Large intestine (tissue), 3 donors: ENCODE measurements around the gene CTNNA2. TPM values are rescaled to one million over a fixed set of nuclear protein-coding genes. Genes with fewer than 3 reads are reported as not detected.

ENCODE experiments used
- DNase-seq, 2 donors: peaks; one replicate each; pipeline versions ENCODE4 v3.0.0 to v3.0.0-alpha.2; 2013
- H3K27ac ChIP-seq: one replicate; pipeline ENCODE4 v1.5.1; 2013; ENCODE audit warnings: low read length
- H3K27me3 ChIP-seq: 2 replicates; pipeline ENCODE4 v1.6.1; 2013; ENCODE audit warnings: low read length; ENCODE audit not compliant: control insufficient read depth, insufficient read depth
- H3K36me3 ChIP-seq: 2 replicates; pipeline ENCODE4 v1.6.1; 2013; ENCODE audit warnings: low read length; ENCODE audit not compliant: control insufficient read depth, insufficient read depth
- H3K4me1 ChIP-seq: one replicate; pipeline ENCODE4 v1.6.1; 2013; ENCODE audit warnings: low read length; ENCODE audit not compliant: control insufficient read depth, insufficient read depth
- H3K4me3 ChIP-seq: one replicate; pipeline ENCODE4 v1.5.1; 2013; ENCODE audit warnings: low read length
- H3K9me3 ChIP-seq: one replicate; pipeline ENCODE4 v1.6.1; 2013; ENCODE audit warnings: mild to moderate bottlenecking, low read depth, low read length, moderate library complexity; ENCODE audit not compliant: control insufficient read depth
- WGBS: methylation state at CpG from one replicate; pipeline ENCODE4 v1.1.5; 2013; ENCODE audit warnings: low lambda C conversion rate; ENCODE audit not compliant: insufficient coverage; 5-methylcytosine and 5-hydroxymethylcytosine counted together
- polyA plus RNA-seq: library from polyadenylated mRNA; unstranded; fragments of 120-200 nt; gene quantifications from one replicate; pipeline ENCODE4 v1.2.1, GENCODE V29; 2013

CTNNA2 gene
- polyA plus RNA-seq, 1 donor, result 7.5 TPM

DNA sequence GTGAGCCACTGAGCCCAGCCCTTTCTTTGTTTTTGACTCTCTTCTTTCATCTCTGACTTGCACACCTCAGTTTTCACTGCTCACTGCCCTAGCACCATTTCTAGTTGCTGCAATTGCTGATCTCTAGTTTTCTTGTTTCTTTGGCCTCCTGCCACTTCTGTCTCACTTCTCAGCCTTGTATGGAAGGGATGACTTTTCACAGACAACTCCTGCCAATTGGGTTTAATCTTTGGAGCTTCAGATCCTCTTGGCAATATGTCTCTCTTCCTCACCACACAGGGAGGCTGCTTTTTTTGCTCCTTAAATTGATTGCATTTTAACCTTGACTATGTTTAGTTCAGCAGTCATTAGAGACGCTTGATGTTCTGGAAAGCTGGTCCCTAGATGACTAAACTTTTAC lies 323.1 kb downstream of the CTNNA2 start:
- Histone ChIP-seq H3K36me3 (no peaks in the 10 kb centered on the region), H3K4me3 (no peak overlapping the region), H3K9me3 (no peaks in the 10 kb centered on the region), H3K27ac (no peak overlapping the region), H3K4me1 (no peaks in the 10 kb centered on the region), H3K27me3 (no peaks in the 10 kb centered on the region)
- DNase-seq, result no peak
- 100% methylated on average over 1 of the region's 1 CpG for WGBS

DNA sequence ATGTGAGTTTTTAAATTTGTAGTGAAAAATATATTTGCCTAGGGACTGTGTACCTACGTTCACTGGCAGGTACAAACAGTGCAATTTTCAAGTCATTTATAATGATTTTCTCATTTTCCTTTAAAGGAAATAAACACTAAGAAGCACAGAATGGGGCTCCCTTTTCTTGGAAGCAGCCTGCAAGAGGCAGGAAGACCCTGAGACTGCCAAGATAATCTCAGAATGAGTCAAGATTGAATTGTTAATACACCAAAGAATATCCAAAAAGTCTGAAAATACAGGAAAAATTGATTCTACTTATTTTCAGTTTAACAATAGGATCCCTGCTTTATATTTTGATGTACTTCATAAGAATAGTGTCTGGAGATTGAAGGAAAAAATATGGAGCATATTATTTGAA lies 331.2 kb downstream of the CTNNA2 start:
- no peaks in the 10 kb centered on the region for H3K36me3 ChIP-seq
- H3K4me3 ChIP-seq, result no peak overlapping the region
- no peaks in the 10 kb centered on the region for H3K27me3 ChIP-seq
- H3K27ac ChIP-seq, result no peak overlapping the region
- H3K4me1 ChIP-seq, result no peaks in the 10 kb centered on the region
- no peak for DNase-seq
- H3K9me3 ChIP-seq, result no peaks in the 10 kb centered on the region
- 67% methylated on average over 1 of the region's 1 CpG for WGBS

DNA sequence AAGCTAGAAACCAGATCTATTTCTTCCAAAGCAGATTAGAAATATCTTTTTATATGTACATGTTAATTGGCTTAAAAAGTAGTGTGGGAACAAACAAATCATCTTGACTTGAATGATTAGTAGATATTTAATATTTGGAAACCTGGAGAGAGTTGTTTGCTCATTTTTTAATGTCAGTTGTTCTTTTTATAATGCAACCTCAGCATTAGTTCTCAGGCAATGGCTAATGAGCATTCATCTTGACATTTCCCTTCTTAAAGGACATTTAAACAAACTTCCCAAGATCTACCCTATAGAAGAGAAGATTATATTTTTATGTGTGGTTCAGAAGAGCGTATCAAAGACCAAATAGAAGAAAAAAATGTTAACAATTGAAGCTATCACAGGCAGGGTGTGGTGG lies 334.0 kb downstream of the CTNNA2 start:
- H3K27me3 ChIP-seq, result no peaks in the 10 kb centered on the region

DNA sequence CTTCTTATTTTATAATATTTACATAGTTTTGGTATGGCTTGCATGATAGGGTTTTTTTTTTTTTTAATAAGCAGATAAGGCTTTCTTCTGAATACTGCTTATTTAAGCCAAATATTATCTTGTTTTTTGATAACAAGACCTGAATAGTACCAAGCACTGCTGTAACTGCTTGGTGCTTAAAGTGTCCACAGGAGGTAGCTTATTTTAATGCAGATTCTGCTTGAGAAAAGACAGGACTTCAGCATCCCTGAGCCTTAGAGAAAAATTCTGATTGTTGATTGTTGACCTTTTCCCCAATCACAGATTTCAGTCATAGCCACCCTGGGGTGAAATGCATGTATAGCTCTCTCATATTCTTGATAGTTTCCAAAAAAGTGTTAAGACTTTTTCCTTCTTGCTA lies 336.4 kb downstream of the CTNNA2 start:
- no peak for DNase-seq
- no peak overlapping the region for H3K27ac ChIP-seq
- H3K27me3 ChIP-seq, result no peaks in the 10 kb centered on the region
- no peaks in the 10 kb centered on the region for H3K4me1 ChIP-seq
- H3K36me3 ChIP-seq, result no peaks in the 10 kb centered on the region
- no peaks in the 10 kb centered on the region for H3K9me3 ChIP-seq
- H3K4me3 ChIP-seq, result no peak overlapping the region

More for the DNA sequence above, 334.0 kb downstream of the CTNNA2 start:
- 100% methylated on average over 1 of the region's 1 CpG for WGBS
- Histone ChIP-seq H3K4me1 (no peaks in the 10 kb centered on the region), H3K27ac (no peak overlapping the region), H3K36me3 (no peaks in the 10 kb centered on the region), H3K9me3 (no peaks in the 10 kb centered on the region), H3K4me3 (no peak overlapping the region)
- no peak for DNase-seq

DNA sequence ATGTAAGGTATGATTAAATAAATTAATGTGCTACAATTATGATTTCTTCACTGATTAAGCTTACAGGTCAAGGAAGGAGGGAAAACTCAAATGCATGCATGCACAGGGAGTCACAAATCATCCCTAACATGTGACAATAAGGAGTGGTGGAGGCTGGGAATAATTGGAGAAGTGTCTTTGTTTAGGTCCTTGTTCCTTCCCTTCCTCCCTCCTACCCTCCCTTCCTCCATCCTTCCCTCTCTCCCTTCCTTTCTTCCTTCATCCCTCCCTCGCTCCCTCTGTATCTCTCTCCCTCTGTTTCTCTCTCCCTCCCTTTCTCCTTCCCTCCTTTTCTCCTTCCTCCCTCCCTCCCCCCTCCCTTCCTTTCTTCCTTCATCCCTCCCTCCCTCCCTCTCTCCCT lies 337.1 kb downstream of the CTNNA2 start:
- Histone ChIP-seq H3K27me3 (no peaks in the 10 kb centered on the region), H3K4me1 (no peaks in the 10 kb centered on the region), H3K4me3 (no peak overlapping the region), H3K36me3 (no peaks in the 10 kb centered on the region), H3K27ac (no peak overlapping the region), H3K9me3 (no peaks in the 10 kb centered on the region)
- DNase-seq, result no peak
- 100% methylated on average over 1 of the region's 1 CpG for WGBS

DNA sequence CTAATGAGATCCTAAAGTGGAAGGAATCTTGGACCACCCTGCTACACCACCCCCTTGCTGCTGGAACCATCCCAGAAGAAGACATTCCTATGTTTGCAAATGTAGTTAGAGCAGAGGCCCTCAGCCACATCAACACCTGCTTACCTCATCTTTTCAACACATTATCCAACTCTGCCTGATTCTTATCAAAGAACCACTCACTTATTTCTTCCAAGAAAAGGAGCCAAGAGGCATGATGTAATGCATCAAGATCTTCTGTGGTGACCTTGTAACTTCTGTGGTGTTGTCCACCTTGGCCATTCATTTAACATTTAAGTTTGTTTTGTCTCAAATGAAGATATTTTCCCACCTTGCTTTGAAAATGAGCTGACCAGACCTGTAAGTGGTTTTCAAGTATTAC lies 338.1 kb downstream of the CTNNA2 start:
- no peak for DNase-seq
- Histone ChIP-seq H3K27ac (no peak overlapping the region), H3K9me3 (no peaks in the 10 kb centered on the region), H3K4me1 (no peaks in the 10 kb centered on the region), H3K4me3 (no peak overlapping the region), H3K36me3 (no peaks in the 10 kb centered on the region), H3K27me3 (no peaks in the 10 kb centered on the region)

DNA sequence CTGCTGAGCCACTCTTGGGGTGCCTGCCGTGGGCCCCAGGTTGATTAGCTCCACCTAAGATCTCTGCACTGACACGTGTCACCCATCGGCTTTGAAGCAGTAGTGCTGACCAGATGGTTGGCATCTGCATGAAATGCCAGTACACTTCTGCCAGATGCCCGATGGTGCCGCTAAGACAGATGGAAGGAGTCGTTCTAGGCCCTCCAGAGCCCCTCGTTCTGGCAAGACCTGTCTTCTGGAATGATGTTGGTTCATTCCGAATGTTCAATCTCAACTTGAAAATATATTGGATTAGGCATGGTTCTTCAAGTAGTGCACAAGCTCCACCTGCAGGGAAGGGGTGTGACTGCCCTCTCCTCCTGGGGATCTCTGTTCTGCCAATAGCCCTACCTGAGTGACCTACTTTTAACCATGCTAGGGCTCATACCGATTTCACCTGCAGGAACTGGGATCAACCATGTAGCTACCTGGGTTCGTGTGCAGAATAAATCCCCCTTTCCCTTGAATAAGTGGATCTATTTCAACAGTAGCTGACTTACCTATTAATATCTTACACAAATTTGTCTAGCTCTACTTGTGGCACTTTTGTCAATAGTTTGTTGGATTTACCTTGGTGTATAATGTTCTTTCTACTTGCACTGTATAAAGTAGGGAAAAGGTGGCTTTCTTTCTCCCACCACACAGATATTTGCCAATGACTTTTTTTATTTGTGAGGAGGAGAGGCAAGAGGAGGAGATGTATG lies 342.6 kb downstream of the CTNNA2 start:
- 20% methylated on average over 1 of the region's 10 CpGs for WGBS
- no peaks in the 10 kb centered on the region for H3K9me3 ChIP-seq
- H3K4me1 ChIP-seq, result no peaks in the 10 kb centered on the region
- H3K36me3 ChIP-seq, result no peaks in the 10 kb centered on the region
- H3K27ac ChIP-seq, result no peak overlapping the region
- H3K4me3 ChIP-seq, result no peak overlapping the region
- DNase-seq, result no peak
- H3K27me3 ChIP-seq, result no peaks in the 10 kb centered on the region

DNA sequence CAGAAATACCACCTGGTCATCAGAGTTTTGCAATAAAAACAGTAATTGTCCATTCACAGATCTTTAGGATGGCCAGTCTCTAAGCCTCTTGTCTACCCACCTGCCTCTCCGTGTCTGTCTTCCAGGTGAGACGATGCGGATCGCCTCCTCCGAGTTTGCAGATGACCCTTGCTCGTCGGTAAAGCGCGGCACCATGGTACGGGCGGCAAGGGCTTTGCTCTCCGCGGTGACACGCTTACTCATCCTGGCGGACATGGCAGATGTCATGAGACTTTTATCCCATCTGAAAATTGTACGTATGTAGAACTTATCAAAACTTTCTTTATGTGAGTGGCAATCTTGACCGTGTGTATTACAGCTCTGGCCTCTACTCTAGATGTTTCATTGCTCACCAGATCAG lies 345.0 kb downstream of the CTNNA2 start:
- Histone ChIP-seq H3K9me3 (no peaks in the 10 kb centered on the region), H3K27ac (no peak overlapping the region), H3K36me3 (no peaks in the 10 kb centered on the region), H3K4me1 (no peaks in the 10 kb centered on the region), H3K4me3 (no peak overlapping the region), H3K27me3 (no peaks in the 10 kb centered on the region)
- no peak for DNase-seq
- WGBS, result 100% methylated on average over 1 of the region's 17 CpGs

DNA sequence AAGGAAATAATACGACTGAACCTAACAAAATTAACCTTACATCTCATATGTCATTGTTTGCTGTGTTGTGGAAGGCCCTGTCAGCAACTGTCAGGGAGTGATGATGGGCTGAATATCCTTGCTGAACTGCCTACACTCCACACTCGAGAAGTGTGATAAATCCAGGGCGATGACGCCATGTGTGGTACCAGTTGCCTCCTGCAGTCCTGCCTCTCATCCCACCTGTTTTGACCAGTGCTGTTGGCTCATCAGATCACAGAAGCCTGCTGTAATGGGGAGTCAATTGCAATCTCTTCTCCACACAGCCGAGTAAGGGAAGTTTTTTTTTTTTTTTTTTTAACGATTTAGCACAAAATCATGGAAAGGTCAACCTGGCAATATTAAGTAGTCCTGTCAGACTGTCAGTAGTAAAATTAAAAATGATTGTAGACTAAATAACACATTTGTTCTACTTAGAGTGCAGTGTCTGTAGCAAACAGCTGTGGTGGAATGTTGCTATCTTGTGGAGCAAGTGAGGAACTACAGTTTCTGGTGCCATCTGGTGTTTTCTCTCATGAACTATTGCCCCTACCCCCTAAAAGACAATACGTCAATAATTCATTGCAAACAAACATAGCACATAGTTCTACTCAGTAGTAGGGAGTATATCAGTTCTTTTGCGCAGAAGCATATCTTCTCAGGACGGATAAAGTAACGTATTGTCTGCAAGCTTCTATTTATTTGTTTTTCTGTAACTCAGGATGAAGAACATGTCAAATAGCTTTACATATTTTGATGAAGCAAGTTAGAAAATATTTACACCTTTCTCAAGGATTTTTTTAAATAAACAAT lies 347.6 kb downstream of the CTNNA2 start:
- H3K4me1 ChIP-seq, result no peaks in the 10 kb centered on the region
- H3K36me3 ChIP-seq, result no peaks in the 10 kb centered on the region
- WGBS, result 0% methylated on average over 4 of the region's 10 CpGs
- no peaks in the 10 kb centered on the region for H3K9me3 ChIP-seq
- no peak overlapping the region for H3K27ac ChIP-seq
- no peak overlapping the region for H3K4me3 ChIP-seq
- DNase-seq, result peak in 1 of 2 donors; percentile 16
- no peaks in the 10 kb centered on the region for H3K27me3 ChIP-seq

DNA sequence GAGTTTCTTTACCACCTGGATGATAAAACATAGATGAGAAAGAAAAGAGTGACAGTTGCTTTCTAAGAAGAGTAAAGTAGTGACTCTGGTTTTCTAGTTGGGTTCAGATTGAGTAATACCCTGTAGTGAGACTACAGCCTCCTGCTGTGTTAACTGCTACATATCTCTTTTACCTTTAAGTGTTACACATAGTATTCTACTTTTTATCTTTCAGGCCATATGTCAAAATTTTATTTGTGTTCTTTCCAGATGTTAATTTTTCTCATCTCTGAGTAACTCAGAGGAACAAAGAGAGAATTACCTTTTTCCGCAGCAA lies 348.2 kb downstream of the CTNNA2 start:
- no peak overlapping the region for H3K4me3 ChIP-seq
- no peak for DNase-seq
- WGBS, result no CpG with 5 or more reads among the region's 1 CpG

DNA sequence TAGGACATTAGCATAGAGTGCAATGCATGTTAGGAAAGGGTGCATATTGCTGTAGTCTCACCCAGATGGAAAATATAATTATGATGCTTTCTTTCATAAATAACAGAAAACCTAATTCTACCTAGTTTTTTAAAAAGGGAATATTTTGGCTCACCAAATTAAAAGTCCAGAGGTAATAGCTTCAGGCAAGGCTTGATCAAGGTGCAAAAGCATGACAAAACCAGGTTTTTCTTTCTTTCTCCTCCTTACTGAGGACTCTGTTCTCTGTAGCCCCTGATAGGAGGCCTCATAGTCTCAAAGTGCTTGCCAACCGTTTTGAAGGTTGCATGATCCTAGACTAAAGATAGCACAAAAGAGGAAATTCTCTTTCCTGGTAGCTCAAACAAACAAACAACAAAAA lies 349.9 kb downstream of the CTNNA2 start:
- no peak for DNase-seq
- no peak overlapping the region for H3K4me3 ChIP-seq
- H3K27me3 ChIP-seq, result no peaks in the 10 kb centered on the region
- no peak overlapping the region for H3K27ac ChIP-seq
- H3K4me1 ChIP-seq, result no peaks in the 10 kb centered on the region
- H3K9me3 ChIP-seq, result no peaks in the 10 kb centered on the region
- no CpG with 5 or more reads among the region's 1 CpG for WGBS
- no peaks in the 10 kb centered on the region for H3K36me3 ChIP-seq

More for the DNA sequence above, 348.2 kb downstream of the CTNNA2 start:
- no peaks in the 10 kb centered on the region for H3K27me3 ChIP-seq
- no peak overlapping the region for H3K27ac ChIP-seq
- no peaks in the 10 kb centered on the region for H3K4me1 ChIP-seq
- no peaks in the 10 kb centered on the region for H3K9me3 ChIP-seq
- no peaks in the 10 kb centered on the region for H3K36me3 ChIP-seq
